Natural killer cell (primary cell): ENCODE results near the gene PNMA3. TPM values are rescaled to one million over a fixed set of nuclear protein-coding genes. Genes with fewer than 3 reads are reported as not detected.

Experiments
- ATAC-seq, 3 donors: fragments of 150-1000 bp in 2 of 3; fragments of 200-7000 bp in 1 of 3; cut with Tn5 transposase; 1 replicate in 1 of 3; 2 replicates in 2 of 3; pipeline ENCODE4 v1.10.0; 2021; ENCODE audit warnings: mild to moderate bottlenecking in 2 of 3, moderate library complexity in 2 of 3
- DNase-seq, 2 donors: peaks; one replicate each; pipeline versions ENCODE4 v3.0.0 to v3.0.0-alpha.2; 2013 to 2021; ENCODE audit warnings: mixed read lengths in 1 of 2
- H3K27ac ChIP-seq: one replicate; pipeline ENCODE4 v1.5.1; 2013; ENCODE audit warnings: mild to moderate bottlenecking, low read length
- H3K27me3 ChIP-seq: one replicate; pipeline ENCODE4 v1.6.1; 2013; ENCODE audit warnings: low read length; ENCODE audit not compliant: control insufficient read depth, insufficient read depth
- H3K36me3 ChIP-seq: one replicate; pipeline ENCODE4 v1.6.1; 2013; ENCODE audit warnings: low read length; ENCODE audit not compliant: control insufficient read depth, insufficient read depth
- H3K4me1 ChIP-seq: one replicate; pipeline ENCODE4 v1.6.1; 2013; ENCODE audit warnings: low read length; ENCODE audit not compliant: control insufficient read depth, insufficient read depth
- H3K4me3 ChIP-seq: one replicate; pipeline ENCODE4 v1.5.1; 2013; ENCODE audit warnings: low read length
- H3K9me3 ChIP-seq: one replicate; pipeline ENCODE4 v1.6.1; 2013; ENCODE audit warnings: low read length; ENCODE audit not compliant: control insufficient read depth, insufficient read depth
- H3K27ac Mint-ChIP-seq, 2 donors: one replicate each; pipeline ENCODE4 v1.8.0; 2022; ENCODE audit warnings: mild to moderate bottlenecking in 2 of 2, mixed read lengths in 2 of 2, moderate library complexity in 1 of 2
- H3K27me3 Mint-ChIP-seq, 2 donors: one replicate each; pipeline ENCODE4 v1.8.0; 2022; ENCODE audit warnings: low read depth in 2 of 2, mixed read lengths in 2 of 2
- H3K36me3 Mint-ChIP-seq: one replicate; pipeline ENCODE4 v1.8.0; 2022; ENCODE audit warnings: mixed read lengths
- H3K4me1 Mint-ChIP-seq, 2 donors: one replicate each; pipeline ENCODE4 v1.8.0; 2022; ENCODE audit warnings: mixed read lengths in 2 of 2
- H3K4me3 Mint-ChIP-seq: one replicate; pipeline ENCODE4 v1.8.0; 2022; ENCODE audit warnings: mild to moderate bottlenecking, moderate library complexity, mixed read lengths
- H3K9me3 Mint-ChIP-seq, 2 donors: one replicate each; pipeline ENCODE4 v1.8.0; 2022; ENCODE audit warnings: mixed read lengths in 2 of 2
- WGBS: methylation state at CpG from one replicate; pipeline ENCODE4 v1.1.7; 2013; ENCODE audit warnings: missing lambda C conversion rate; ENCODE audit not compliant: insufficient coverage; 5-methylcytosine and 5-hydroxymethylcytosine counted together
- intact Hi-C: fragments of 100-400 bp; cut with micrococcal nuclease; formaldehyde crosslinking; loops from one replicate; pipeline ENCODE4 v1.14.2; 2022
- total RNA-seq, 4 donors: library from RNA; stranded (reverse); fragments of 120-200 nt in 1 of 4; gene quantifications; one replicate each; pipeline versions ENCODE4 v1.2.3 to v1.2.4, GENCODE V29; 2013 to 2022
- TF ChIP-seq, protein P1 (sequence below): fragments of 200-600 bp; IDR thresholded peaks from one replicate; pipeline ENCODE4 v1.8.0; 2022; ENCODE audit warnings: antibody characterized with exemption

PNMA3 gene
- total RNA-seq, 3 donors from 2014 or later (not counting 1 experiment from before 2014, with no cell fraction given) = 3.1 to 4.2 (median 3.5) TPM

DNA sequence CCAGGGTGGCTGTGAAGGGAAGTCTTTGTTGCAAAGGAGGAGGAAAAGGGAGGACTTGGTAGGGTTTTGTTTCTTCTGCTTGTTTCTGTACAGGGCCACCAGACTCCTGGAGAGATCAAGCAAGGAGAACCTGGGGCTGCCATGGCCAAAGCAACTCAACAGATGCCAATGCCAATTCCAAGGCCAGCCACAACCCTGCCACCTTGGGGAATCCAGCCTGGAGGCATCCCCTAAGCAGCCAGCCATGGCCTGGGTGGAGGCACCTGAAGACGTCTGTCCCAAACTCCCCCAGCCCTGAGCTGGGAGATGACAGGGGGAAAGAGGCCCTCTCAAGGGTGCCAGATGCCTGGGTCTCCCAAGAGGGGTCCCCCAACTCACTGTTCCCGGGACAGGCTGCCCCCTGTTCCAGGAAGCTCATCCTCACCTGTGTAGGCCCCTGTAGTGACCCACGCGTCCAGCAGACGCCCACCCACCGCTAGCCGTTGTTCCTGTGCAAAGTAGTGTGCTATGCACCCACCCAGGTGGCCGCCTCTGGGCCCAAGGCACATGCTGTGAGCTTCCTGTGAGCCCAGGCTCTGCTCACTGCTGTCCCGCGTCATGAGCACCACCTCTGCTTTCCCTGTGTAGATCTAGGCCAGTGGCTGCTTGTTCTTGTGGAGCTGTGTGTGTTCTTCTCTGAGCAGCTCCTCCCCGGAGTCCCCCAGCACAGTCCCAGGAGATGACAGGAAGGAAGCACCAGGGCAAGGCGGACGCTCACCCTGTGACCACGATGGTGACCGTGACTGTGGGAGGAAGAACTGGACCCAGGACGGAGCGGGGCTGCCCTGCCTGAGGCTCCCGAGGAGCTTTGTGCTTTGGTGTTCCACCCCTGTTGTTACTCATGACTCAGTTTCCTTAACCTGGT lies 3.2 kb downstream of the PNMA3 start:
- intact Hi-C loops = no loop called here
- ATAC-seq (no peak), DNase-seq (no peak)

DNA sequence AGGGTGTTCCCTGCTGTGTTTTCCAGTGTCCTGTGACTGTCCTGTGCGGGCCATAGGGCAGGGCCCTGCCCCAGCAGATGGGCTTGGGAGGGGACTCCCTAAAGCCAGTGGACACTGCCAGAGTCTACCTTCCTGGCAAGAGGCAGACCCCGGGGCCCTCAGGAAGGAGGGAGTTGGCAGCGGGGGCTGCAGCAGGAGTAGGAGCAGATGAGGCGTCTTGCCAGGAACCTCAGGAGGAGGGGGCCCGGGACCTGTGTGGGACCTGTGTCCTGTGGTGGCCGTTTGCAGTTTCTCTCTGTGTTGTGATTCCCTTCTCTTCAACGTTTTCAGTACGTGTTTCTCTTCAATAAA lies 3.8 kb downstream of the PNMA3 start:
- Mint-ChIP-seq H3K4me1 (no peaks in the 10 kb centered on the region), H3K27me3 (peaks cover 0 to 4% of the 10 kb centered on the region in 2 donors), H3K36me3 (no peaks in the 10 kb centered on the region), H3K4me3 (no peak overlapping the region), H3K27ac (no peak overlapping the region), H3K9me3 (no peaks in the 10 kb centered on the region)
- Histone ChIP-seq H3K9me3 (no peaks in the 10 kb centered on the region), H3K4me1 (peaks cover 3% of the 10 kb centered on the region), H3K27ac (no peak overlapping the region), H3K4me3 (no peak overlapping the region), H3K27me3 (no peaks in the 10 kb centered on the region), H3K36me3 (no peaks in the 10 kb centered on the region)
- WGBS = 91% methylated on average over 5 of the region's 8 CpGs
- intact Hi-C loops = no loop called here
- no peak for ATAC-seq
- no peak for DNase-seq
- TF ChIP-seq, protein P1, sequence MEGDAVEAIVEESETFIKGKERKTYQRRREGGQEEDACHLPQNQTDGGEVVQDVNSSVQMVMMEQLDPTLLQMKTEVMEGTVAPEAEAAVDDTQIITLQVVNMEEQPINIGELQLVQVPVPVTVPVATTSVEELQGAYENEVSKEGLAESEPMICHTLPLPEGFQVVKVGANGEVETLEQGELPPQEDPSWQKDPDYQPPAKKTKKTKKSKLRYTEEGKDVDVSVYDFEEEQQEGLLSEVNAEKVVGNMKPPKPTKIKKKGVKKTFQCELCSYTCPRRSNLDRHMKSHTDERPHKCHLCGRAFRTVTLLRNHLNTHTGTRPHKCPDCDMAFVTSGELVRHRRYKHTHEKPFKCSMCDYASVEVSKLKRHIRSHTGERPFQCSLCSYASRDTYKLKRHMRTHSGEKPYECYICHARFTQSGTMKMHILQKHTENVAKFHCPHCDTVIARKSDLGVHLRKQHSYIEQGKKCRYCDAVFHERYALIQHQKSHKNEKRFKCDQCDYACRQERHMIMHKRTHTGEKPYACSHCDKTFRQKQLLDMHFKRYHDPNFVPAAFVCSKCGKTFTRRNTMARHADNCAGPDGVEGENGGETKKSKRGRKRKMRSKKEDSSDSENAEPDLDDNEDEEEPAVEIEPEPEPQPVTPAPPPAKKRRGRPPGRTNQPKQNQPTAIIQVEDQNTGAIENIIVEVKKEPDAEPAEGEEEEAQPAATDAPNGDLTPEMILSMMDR = no peak

More for the DNA sequence above, 3.2 kb downstream of the PNMA3 start:
- Histone ChIP-seq H3K36me3 (no peaks in the 10 kb centered on the region), H3K27me3 (no peaks in the 10 kb centered on the region), H3K27ac (no peak overlapping the region), H3K4me1 (peaks cover 3% of the 10 kb centered on the region), H3K4me3 (no peak overlapping the region), H3K9me3 (no peaks in the 10 kb centered on the region)
- TF ChIP-seq, protein P1 = no peak
- H3K4me1 Mint-ChIP-seq = no peaks in the 10 kb centered on the region
- no peak overlapping the region for H3K4me3 Mint-ChIP-seq
- no peaks in the 10 kb centered on the region for H3K9me3 Mint-ChIP-seq
- H3K36me3 Mint-ChIP-seq = no peaks in the 10 kb centered on the region
- H3K27ac Mint-ChIP-seq = no peak overlapping the region
- WGBS = 86% methylated on average over 18 of the region's 18 CpGs
- peaks cover 0 to 4% of the 10 kb centered on the region in 2 donors for H3K27me3 Mint-ChIP-seq

DNA sequence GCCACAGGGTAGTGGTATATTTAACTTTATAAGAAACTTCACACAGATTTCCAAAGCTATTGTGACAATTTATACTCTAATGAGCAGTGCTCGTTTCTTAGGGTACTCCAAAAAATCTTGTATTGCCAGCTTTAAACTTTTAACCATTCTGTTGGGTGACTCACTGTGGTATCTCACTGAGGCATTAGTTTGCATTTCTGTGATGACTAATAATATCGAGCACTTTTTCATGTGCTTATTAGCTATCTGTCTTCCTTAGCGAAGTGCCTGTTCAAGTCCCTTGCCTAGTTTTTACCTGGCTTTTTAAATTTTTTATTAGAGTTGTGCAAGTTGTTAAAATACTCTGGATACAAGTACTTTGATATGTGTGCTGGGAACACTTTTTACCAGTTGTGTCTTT lies 5.5 kb downstream of the PNMA3 start:
- DNase-seq (no peak), ATAC-seq (no peak)
- Mint-ChIP-seq H3K36me3 (no peaks in the 10 kb centered on the region), H3K4me1 (no peaks in the 10 kb centered on the region), H3K27me3 (peaks cover 0 to 4% of the 10 kb centered on the region in 2 donors), H3K27ac (no peak overlapping the region), H3K4me3 (no peak overlapping the region), H3K9me3 (no peaks in the 10 kb centered on the region)
- WGBS = 80% methylated on average over 1 of the region's 3 CpGs
- TF ChIP-seq, protein P1 = no peak
- intact Hi-C loops = no loop called here
- H3K9me3 ChIP-seq = no peaks in the 10 kb centered on the region
- H3K36me3 ChIP-seq = no peaks in the 10 kb centered on the region
- H3K4me1 ChIP-seq = peaks cover 3% of the 10 kb centered on the region
- H3K4me3 ChIP-seq = no peak overlapping the region
- H3K27me3 ChIP-seq = no peaks in the 10 kb centered on the region
- no peak overlapping the region for H3K27ac ChIP-seq

GRCh38 chrX:153063315-153063714 lies 7.0 kb downstream of the PNMA3 start:
- Histone ChIP-seq H3K4me1 (no peaks in the 10 kb centered on the region), H3K9me3 (no peaks in the 10 kb centered on the region), H3K27me3 (no peaks in the 10 kb centered on the region), H3K4me3 (no peak overlapping the region), H3K27ac (no peak overlapping the region), H3K36me3 (no peaks in the 10 kb centered on the region)
- intact Hi-C loops = no loop called here
- H3K4me1 Mint-ChIP-seq = no peaks in the 10 kb centered on the region
- H3K27me3 Mint-ChIP-seq = no peaks in the 10 kb centered on the region
- no peaks in the 10 kb centered on the region for H3K9me3 Mint-ChIP-seq
- no peak overlapping the region for H3K4me3 Mint-ChIP-seq
- TF ChIP-seq, protein P1 = no peak
- no peak for ATAC-seq
- no peaks in the 10 kb centered on the region for H3K36me3 Mint-ChIP-seq
- no peak for DNase-seq
- H3K27ac Mint-ChIP-seq = no peak overlapping the region
